Measurements from ENCODE around the gene ATP5F1B.

- TF ChIP-seq USF2 (CRISPR knock-in tag; IDR thresholded peaks at IDR 0.05), result no peak
- TF ChIP-seq, protein P1, sequence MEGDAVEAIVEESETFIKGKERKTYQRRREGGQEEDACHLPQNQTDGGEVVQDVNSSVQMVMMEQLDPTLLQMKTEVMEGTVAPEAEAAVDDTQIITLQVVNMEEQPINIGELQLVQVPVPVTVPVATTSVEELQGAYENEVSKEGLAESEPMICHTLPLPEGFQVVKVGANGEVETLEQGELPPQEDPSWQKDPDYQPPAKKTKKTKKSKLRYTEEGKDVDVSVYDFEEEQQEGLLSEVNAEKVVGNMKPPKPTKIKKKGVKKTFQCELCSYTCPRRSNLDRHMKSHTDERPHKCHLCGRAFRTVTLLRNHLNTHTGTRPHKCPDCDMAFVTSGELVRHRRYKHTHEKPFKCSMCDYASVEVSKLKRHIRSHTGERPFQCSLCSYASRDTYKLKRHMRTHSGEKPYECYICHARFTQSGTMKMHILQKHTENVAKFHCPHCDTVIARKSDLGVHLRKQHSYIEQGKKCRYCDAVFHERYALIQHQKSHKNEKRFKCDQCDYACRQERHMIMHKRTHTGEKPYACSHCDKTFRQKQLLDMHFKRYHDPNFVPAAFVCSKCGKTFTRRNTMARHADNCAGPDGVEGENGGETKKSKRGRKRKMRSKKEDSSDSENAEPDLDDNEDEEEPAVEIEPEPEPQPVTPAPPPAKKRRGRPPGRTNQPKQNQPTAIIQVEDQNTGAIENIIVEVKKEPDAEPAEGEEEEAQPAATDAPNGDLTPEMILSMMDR (IDR thresholded peaks at IDR 0.05), result no peak
- no peak for TF ChIP-seq JUN (CRISPR knock-in tag; IDR thresholded peaks at IDR 0.05)
- no peak for TF ChIP-seq FOXK1 (CRISPR knock-in tag; IDR thresholded peaks at IDR 0.05)
Measured at GRCh38 chr12:56616244-56616643, 29.5 kb downstream of the ATP5F1B start.
